Measurements from ENCODE around the gene IL11. TPM values are rescaled to one million over a fixed set of nuclear protein-coding genes. Genes with fewer than 3 reads are reported as not detected.

The IL11 gene
- total and polyA plus RNA-seq, 2 donors (not counting 1 experiment from before 2014, with no cell fraction given), result 0.66 to 1.2 TPM

GRCh38 chr19:55398200-55398925 lies 28.1 kb upstream of the IL11 start:
- H3K79me2 ChIP-seq (ENCODE audit: control insufficient read depth, insufficient read depth, low read length), result peaks cover 6% of the 10 kb centered on the region
- no peak overlapping the region for H3K27ac ChIP-seq (ENCODE audit: insufficient read depth, low read length)
- TF ChIP-seq, protein P1, sequence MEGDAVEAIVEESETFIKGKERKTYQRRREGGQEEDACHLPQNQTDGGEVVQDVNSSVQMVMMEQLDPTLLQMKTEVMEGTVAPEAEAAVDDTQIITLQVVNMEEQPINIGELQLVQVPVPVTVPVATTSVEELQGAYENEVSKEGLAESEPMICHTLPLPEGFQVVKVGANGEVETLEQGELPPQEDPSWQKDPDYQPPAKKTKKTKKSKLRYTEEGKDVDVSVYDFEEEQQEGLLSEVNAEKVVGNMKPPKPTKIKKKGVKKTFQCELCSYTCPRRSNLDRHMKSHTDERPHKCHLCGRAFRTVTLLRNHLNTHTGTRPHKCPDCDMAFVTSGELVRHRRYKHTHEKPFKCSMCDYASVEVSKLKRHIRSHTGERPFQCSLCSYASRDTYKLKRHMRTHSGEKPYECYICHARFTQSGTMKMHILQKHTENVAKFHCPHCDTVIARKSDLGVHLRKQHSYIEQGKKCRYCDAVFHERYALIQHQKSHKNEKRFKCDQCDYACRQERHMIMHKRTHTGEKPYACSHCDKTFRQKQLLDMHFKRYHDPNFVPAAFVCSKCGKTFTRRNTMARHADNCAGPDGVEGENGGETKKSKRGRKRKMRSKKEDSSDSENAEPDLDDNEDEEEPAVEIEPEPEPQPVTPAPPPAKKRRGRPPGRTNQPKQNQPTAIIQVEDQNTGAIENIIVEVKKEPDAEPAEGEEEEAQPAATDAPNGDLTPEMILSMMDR (conservative IDR thresholded peaks at IDR 0.05 in 1 of 2, IDR thresholded peaks at IDR 0.05 in 1 of 2; ENCODE audit: low read depth in 1 of 2, low read length in 2 of 2), result no peak
- TF ChIP-seq EZH2 (IDR thresholded peaks at IDR 0.05; ENCODE audit: low read length, missing control alignments), result no peak
- no peaks in the 10 kb centered on the region for H3K4me1 ChIP-seq (ENCODE audit: control insufficient read depth, extremely low read depth, insufficient read depth, low read length)
- no peaks in the 10 kb centered on the region for H3K9me3 ChIP-seq (ENCODE audit: control insufficient read depth, insufficient read depth, low read depth, low read length)
- no peaks in the 10 kb centered on the region for H3K36me3 ChIP-seq (ENCODE audit: control insufficient read depth, insufficient read depth, low read length)
- H2AFZ ChIP-seq (ENCODE audit: low read length), result no peak overlapping the region
- H3K27me3 ChIP-seq (ENCODE audit: control insufficient read depth, insufficient read depth, low read length), result no peaks in the 10 kb centered on the region
- H3K4me2 ChIP-seq (ENCODE audit: extremely low read depth, insufficient read depth, low read length), result no peak overlapping the region
- no peaks in the 10 kb centered on the region for H4K20me1 ChIP-seq (ENCODE audit: control insufficient read depth, extremely low read depth, insufficient read depth, low read length)
- H3K9ac ChIP-seq (ENCODE audit: insufficient read depth, low read length), result no peak overlapping the region
- H3K4me3 ChIP-seq (replicated peaks in 1 of 4; ENCODE audit: control extremely low read depth in 1 of 4, insufficient read depth in 1 of 4, low read depth in 3 of 4, low read length in 4 of 4), result no peak overlapping the region
- DNase-seq (ENCODE audit: low read depth in 2 of 2), result no peak

GRCh38 chr19:55392820-55393761 lies 22.8 kb upstream of the IL11 start:
- Histone ChIP-seq H3K9ac (ENCODE audit: insufficient read depth, low read length) (no peak overlapping the region), H3K4me1 (ENCODE audit: control insufficient read depth, extremely low read depth, insufficient read depth, low read length) (peaks cover 8% of the 10 kb centered on the region), H3K79me2 (ENCODE audit: control insufficient read depth, insufficient read depth, low read length) (peaks cover 22% of the 10 kb centered on the region), H3K4me2 (ENCODE audit: extremely low read depth, insufficient read depth, low read length) (no peak overlapping the region), H3K9me3 (ENCODE audit: control insufficient read depth, insufficient read depth, low read depth, low read length) (no peaks in the 10 kb centered on the region), H3K4me3 (replicated peaks in 1 of 4; ENCODE audit: control extremely low read depth in 1 of 4, insufficient read depth in 1 of 4, low read depth in 3 of 4, low read length in 4 of 4) (no peak overlapping the region), H3K36me3 (ENCODE audit: control insufficient read depth, insufficient read depth, low read length) (peaks cover 18% of the 10 kb centered on the region), H4K20me1 (ENCODE audit: control insufficient read depth, extremely low read depth, insufficient read depth, low read length) (no peaks in the 10 kb centered on the region), H3K27ac (ENCODE audit: insufficient read depth, low read length) (no peak overlapping the region), H2AFZ (ENCODE audit: low read length) (no peak overlapping the region), H3K27me3 (ENCODE audit: control insufficient read depth, insufficient read depth, low read length) (no peaks in the 10 kb centered on the region)
- no peak for DNase-seq (ENCODE audit: low read depth in 2 of 2)
- TF ChIP-seq, protein P1 (conservative IDR thresholded peaks at IDR 0.05 in 1 of 2, IDR thresholded peaks at IDR 0.05 in 1 of 2; ENCODE audit: low read depth in 1 of 2, low read length in 2 of 2), result no peak
- no peak for TF ChIP-seq EZH2 (IDR thresholded peaks at IDR 0.05; ENCODE audit: low read length, missing control alignments)

Data from fibroblast of lung (primary cell).